GM18909 (cell line): ENCODE measurements around the gene RPS6KA2.
A peak's percentile ranks its signal among the peaks of the same experiment; 100 is the strongest.
"Not testable (repeated sequence)": the region's sequence is repeated elsewhere in the genome, so short reads cannot be mapped to it uniquely, and the experiment has no call there.

Experiments used
- ATAC-seq: cut with Tn5 transposase; IDR thresholded peaks from one replicate; pipeline ENCODE4 v1.9.1; 2021; ENCODE audit warnings: mild to moderate bottlenecking; ENCODE audit not compliant: unreplicated experiment, poor library complexity

The RPS6KA2 gene

GRCh38 chr6:166540631-166541331 lies 86.3 kb downstream of the RPS6KA2 start:
- ATAC-seq, result peak; percentile 82

GRCh38 chr6:166539543-166539942 lies 87.5 kb downstream of the RPS6KA2 start:
- ATAC-seq, result no peak

GRCh38 chr6:166539011-166539385 lies 88.1 kb downstream of the RPS6KA2 start:
- not testable (repeated sequence) for ATAC-seq

- ATAC-seq, result no peak
Observed at GRCh38 chr6:166538297-166539010, 88.6 kb downstream of the RPS6KA2 start.

GRCh38 chr6:166534658-166535406 lies 92.2 kb downstream of the RPS6KA2 start:
- ATAC-seq, result no peak

- no peak for ATAC-seq
Observed at GRCh38 chr6:166533205-166533824, 93.7 kb downstream of the RPS6KA2 start.

GRCh38 chr6:166532302-166532701 lies 94.7 kb downstream of the RPS6KA2 start:
- no peak for ATAC-seq

- ATAC-seq, result no peak
Observed at GRCh38 chr6:166530211-166531095, 96.6 kb downstream of the RPS6KA2 start.

GRCh38 chr6:166529586-166529985 lies 97.5 kb downstream of the RPS6KA2 start:
- no peak for ATAC-seq

- ATAC-seq, result not testable (repeated sequence)
Observed at GRCh38 chr6:166529058-166529457, 98.0 kb downstream of the RPS6KA2 start.

GRCh38 chr6:166527849-166528248 lies 99.2 kb downstream of the RPS6KA2 start:
- ATAC-seq, result no peak

GRCh38 chr6:166526937-166527336 lies 100.1 kb downstream of the RPS6KA2 start:
- no peak for ATAC-seq

GRCh38 chr6:166525567-166525966 lies 101.5 kb downstream of the RPS6KA2 start:
- no peak for ATAC-seq

GRCh38 chr6:166523782-166524559 lies 103.1 kb downstream of the RPS6KA2 start:
- no peak for ATAC-seq

- ATAC-seq, result no peak
Observed at GRCh38 chr6:166520905-166521834, 105.9 kb downstream of the RPS6KA2 start.

GRCh38 chr6:166516251-166516884 lies 110.7 kb downstream of the RPS6KA2 start:
- ATAC-seq, result no peak

GRCh38 chr6:166515072-166515810 lies 111.8 kb downstream of the RPS6KA2 start:
- ATAC-seq, result no peak
